GM12864 (cell line): ENCODE measurements around the gene RAB3D.
"Not testable (repeated sequence)": the region's sequence is repeated elsewhere in the genome, so short reads cannot be mapped to it uniquely, and the experiment has no call there.

Experiments used
- DNase-seq: peaks from one replicate; pipeline ENCODE4 v3.0.0-alpha.2; 2011; ENCODE audit warnings: low read depth
- H3K4me3 ChIP-seq: 2 replicates; pipeline ENCODE4 v1.5.1; 2011; ENCODE audit warnings: mild to moderate bottlenecking, low read depth, low read length, control low read depth
- CTCF ChIP-seq: IDR thresholded peaks from 2 replicates; pipeline ENCODE4 v1.5.1; 2011; ENCODE audit warnings: low read depth, mild to moderate bottlenecking, moderate library complexity, low read length, control low read depth, inconsistent platforms; ENCODE audit errors: missing control alignments

RAB3D gene

DNA sequence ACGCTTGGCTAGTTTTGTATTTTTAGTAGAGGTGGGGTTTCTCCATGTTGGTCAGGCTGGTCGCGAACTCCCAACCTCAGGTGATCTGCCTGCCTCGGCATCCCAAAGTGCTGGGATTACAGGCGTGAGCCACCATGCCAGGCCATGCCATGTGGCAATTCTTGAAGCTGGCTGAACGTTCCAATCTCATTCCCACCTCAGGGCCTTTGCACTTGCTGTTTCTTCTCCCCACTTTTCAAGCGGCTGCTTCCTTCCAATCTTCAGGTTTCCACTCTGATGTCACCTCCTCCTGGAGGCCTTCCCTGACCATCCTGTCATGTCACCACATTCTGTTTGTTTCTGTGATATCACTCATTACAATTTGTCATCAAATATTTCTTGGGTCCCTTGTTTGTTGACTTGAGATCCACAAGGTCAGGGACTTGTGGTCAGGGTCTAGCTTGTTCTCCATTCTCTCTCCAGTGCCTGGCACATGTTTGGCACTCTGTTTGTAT lies 40.4 kb upstream of the RAB3D start:
- TF ChIP-seq CTCF = no peak
- H3K4me3 ChIP-seq = peak overlapping the region; percentile 91
- DNase-seq = no peak

DNA sequence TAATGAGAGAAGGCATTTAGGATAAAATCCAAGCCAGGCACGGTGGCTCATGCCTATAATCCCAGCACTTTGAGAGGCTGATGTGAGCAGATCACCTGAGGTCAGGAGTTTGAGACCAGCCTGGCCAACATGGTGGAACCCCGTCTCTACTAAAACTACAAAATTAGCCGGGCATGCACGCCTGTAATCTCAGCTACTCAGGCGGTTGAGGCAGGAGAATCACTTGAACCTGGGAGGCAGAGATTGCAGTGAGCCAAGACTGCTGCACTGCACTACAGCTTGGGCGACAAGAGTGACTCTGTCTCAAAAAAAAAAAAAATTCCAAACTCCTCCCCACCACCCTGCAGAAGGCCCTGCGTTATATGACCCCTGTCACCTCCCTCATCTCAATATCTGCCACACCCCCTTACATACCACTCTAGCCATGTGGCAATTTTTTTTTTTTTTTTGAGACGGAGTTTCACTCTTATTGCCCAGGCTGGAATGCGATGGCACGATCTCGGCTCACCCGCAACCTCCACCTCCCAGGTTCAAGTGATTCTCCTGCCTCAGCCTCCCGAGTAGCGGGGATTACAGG lies 39.9 kb upstream of the RAB3D start:
- not testable (repeated sequence) for DNase-seq, H3K4me3 ChIP-seq

GRCh38 chr19:11378319-11379189 lies 39.1 kb upstream of the RAB3D start:
- DNase-seq = no peak
- H3K4me3 ChIP-seq = no peak overlapping the region
- TF ChIP-seq CTCF = peak; percentile 76

DNA sequence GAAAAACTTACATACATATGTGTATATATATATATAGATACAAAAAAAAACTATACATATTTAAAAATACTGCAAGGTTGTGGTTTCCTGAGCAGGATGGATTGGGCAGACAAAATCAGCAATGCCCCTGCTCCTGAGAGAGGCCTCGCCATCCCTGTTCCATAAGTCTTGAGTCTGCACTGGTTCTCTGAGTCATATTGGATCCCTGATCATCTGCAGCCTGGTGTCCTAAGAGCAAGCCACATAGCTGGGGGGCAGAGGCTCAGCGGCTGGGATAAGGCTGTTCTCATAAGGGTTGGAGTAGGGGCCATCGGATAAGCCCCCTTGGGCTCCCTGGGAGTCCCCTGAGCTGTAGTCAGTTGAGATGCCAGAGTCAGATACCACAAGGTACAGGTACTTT lies 38.3 kb upstream of the RAB3D start:
- no peak for TF ChIP-seq CTCF
- no peak overlapping the region for H3K4me3 ChIP-seq
- no peak for DNase-seq

DNA sequence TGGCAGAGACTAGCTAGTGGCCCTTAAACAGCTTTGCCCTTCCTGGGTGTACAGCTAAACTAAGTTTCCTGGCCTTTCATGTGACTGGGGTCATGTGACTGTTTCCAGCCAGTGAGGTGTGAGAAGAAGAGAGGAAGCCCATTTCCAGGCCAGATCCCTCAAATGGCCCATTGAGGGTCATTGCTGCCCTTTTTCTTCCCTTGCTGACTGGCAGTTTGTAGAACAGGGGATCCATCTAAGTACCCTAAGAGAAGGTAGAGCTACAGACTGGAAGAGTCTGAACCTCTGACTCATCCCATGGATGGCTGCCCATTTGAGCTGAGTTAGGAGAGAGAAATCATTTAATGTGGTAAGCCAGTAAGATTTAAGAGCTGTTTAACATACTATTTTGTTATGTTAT lies 37.8 kb upstream of the RAB3D start:
- no peak for DNase-seq
- no peak for TF ChIP-seq CTCF
- no peak overlapping the region; the same call in 1 of the 2 replicates for H3K4me3 ChIP-seq

GRCh38 chr19:11375143-11375948 lies 35.9 kb upstream of the RAB3D start:
- TF ChIP-seq CTCF = no peak
- peak overlapping the region; percentile 76 for H3K4me3 ChIP-seq
- DNase-seq = no peak
